HG03135 (cell line): ENCODE results near the gene THAP6.
"Not testable (repeated sequence)": the region's sequence is repeated elsewhere in the genome, so short reads cannot be mapped to it uniquely, and the experiment has no call there.

Source experiments
- ATAC-seq: cut with Tn5 transposase; IDR thresholded peaks from one replicate; pipeline ENCODE4 v1.9.1; 2021; ENCODE audit warnings: mild to moderate bottlenecking, moderate library complexity; ENCODE audit not compliant: unreplicated experiment

THAP6 gene

GRCh38 chr4:75525086-75525485 lies 10.8 kb downstream of the THAP6 start:
- ATAC-seq: no peak

GRCh38 chr4:75525910-75526309 lies 11.6 kb downstream of the THAP6 start:
- ATAC-seq: no peak

DNA sequence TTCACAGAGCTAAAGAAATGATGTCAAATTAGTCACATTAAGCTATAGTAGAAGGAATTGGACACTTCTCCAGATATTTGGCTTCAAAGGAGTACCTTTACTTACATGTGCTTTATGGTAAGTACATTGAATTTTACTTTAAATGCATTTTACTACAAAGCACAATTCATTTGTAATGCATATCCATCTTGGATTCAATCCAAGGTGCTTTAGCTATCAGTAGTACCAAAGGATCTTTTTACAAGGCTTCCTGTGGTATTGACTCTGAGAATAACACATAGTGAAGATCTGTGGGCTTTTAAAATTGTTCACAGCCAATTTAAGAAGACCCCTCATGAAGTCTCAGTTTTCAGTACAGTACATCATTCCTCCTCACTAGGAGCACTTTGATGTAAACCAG lies 13.2 kb downstream of the THAP6 start:
- no peak for ATAC-seq

GRCh38 chr4:75530556-75531322 lies 16.5 kb downstream of the THAP6 start:
- no peak for ATAC-seq

DNA sequence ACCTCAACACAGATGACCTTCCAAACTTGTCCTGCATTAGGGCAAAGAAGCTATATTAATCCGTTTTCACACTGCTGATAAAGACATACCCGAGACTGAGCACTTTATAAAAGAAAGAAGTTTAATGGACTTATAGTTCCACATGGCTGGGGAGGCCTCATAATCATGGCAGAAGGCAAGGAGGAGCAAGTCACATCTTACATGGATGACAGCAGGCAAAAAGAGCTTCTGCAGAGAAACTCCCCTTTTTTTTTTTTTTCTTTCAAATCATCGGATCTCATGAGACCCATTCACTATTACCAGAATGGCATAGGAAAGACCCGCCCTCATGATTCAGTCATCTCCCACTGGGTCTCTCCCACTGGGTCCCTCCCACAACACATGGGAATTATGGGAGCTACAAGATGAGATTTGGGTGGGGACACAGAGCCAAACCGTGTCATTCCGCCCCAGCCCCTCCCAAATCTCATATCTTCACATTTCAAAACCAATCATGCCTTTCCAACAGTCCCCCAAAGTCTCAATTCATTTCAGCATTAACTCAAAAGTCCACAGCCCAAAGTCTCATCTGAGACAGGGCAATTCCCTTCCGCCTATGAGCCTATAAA lies 17.4 kb downstream of the THAP6 start:
- not testable (repeated sequence) for ATAC-seq

GRCh38 chr4:75533339-75533887 lies 19.1 kb downstream of the THAP6 start:
- not testable (repeated sequence) for ATAC-seq

- ATAC-seq: not testable (repeated sequence)
Measured at GRCh38 chr4:75533926-75534325, 19.7 kb downstream of the THAP6 start.

DNA sequence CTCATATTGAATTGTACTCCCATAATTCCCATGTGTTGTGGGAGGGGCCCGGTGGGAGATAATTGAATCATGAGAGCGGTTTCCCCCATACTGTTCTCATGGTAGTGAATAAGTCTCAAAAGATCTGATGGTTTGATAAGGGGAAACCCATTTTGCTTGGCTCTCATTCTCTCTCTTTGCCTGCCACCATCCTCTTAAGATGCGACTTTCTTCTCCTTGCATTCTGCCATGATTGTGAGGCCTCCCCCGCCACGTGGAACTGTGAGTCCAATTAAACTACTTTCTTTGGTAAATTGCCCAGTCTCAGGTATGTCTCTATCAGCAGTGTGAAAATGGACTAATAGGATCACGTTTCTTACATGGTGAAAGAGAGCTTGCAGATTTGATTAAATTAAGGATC lies 23.0 kb downstream of the THAP6 start:
- not testable (repeated sequence) for ATAC-seq

GRCh38 chr4:75542824-75543223 lies 28.6 kb downstream of the THAP6 start:
- no peak for ATAC-seq

DNA sequence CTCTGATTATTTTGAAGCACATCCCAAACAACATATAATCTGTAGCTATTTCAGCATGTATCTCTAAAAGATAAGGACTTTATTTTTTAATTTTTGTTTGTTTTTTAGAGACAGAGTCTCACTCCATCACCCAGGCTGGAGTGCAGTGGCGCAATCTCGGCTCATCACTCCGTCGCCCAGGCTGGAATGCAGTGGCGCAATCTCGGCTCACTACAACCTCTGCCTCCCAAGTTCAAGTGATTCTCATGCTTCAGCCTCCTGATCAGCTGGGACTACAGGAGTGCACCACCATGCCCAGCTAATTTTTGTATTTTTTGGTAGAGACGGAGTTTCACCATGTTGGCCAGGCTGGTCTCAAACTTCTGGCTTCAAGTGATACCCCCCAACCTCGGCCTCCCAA lies 29.9 kb downstream of the THAP6 start:
- ATAC-seq: not testable (repeated sequence)

GRCh38 chr4:75544870-75545269 lies 30.6 kb downstream of the THAP6 start:
- no peak for ATAC-seq

DNA sequence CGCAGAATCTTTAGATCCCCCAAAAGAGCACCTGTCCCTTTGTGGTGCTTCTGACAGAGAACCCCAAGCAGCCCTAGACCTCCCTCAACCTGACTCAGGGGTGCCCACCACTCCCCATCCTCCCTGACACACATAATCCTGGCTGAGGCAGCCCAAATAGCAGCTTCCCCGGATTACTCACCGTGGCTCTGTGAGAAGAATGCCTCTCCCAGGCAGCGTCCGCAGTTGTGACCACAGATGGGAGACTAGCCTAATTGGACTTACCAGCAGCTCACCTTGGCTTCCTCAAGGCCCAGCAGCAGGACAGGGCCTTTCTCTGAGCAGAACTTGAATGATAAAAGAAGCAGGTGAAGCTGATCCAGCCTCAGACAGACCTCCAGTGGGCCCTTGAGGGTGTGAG lies 31.3 kb downstream of the THAP6 start:
- ATAC-seq: no peak

DNA sequence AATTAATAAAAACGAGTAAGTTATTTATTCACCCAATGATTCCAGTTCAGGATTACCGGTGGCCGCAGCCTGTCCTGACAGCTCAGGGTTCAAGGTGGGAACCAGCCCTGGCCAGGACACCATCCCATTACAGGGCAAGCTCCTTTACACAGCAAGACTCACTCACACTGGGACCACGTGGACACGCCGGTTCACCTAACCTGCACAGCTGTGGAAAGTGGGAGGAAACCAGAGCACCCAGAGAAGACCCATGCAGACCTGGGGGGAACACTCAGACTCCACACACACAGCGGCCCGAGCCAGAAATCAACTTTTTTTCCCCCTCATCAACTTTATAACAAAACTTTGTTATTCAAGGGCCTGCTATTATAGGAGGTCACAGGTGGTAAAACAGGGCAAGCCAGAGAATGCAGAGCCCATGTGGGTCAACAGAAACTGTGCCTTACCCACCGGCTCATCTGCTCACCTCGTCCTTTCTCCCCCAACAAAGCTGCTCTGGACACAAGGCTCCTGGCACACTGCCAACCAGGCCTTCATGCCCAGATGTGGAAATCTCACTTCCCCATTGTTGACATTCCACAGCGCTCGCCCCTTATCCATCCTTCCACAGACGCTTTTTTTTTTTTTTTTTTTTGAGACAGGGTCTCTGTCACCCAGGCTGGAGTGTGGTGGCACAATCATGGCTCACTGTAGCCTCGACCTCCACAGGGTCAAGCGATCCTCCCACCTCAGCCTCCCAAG lies 33.5 kb downstream of the THAP6 start:
- ATAC-seq: no peak

DNA sequence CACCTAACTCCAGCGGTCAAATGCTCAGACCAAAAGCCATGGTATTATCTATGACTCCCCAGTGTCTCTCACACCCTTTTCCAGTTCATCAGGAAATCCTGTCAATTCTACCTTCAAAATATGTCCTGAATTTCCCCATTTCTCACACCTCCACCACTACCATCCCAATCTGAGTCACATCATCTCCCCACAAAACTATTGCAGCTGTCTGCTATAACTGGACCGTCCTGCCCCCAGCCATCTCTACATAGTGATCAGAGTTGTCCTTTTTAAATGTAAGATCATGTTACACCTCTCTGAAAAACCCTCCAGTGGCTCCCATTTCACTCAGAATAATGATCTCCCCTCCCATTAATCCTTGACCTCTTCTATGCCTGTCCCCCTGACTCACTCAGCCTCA lies 34.7 kb downstream of the THAP6 start:
- ATAC-seq: no peak

- ATAC-seq: no peak
Measured at GRCh38 chr4:75552452-75552851, 38.2 kb downstream of the THAP6 start.

DNA sequence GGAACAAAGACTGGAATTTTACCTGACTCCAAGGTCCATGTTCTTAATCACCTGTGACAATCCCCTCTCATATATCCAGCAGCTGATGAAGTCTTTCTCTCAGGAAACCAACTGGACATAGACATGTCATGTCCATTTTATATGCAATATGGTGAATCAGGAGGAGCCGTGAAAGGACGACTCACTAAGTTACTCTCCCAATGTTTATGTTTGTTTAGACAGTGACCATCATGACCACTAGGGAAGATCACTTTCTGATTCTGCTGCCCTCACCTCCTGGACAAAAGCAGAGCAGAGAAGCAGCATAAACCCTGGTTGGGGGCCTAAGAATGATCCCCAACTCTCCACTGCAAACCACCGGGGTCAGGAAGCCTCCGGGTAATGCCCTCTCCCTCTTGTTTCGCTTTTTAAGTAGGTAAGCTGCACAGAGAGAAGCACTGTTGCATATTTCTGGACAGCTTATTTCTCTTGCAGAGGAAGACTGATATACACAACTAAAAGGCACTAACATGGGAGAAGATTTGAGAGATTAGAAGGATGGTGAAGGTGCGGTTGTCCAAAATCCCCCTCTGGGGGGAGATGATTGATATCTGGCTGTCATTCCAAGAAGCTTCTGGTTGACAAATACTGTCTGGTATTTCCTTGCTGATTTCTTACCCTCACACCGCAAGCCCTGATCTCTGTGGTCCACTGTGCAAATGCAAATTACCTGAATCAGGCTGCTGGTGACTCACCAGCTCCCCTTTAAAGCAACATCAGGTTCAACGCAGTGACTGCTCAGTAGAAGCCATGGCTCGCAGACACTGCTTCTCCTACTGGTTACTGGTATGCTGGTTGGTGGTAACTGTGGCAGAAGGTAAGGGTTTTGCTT lies 41.3 kb downstream of the THAP6 start, which contains the start of gene ODAPH:
ODAPH (plus strand) TSS at position 773 of the 871 bp plus-strand sequence; CDS start at position 790, 17 bp downstream.
- ATAC-seq: peak; percentile 80

- no peak for ATAC-seq
Measured at GRCh38 chr4:75557696-75558095, 43.4 kb downstream of the THAP6 start.

GRCh38 chr4:75561789-75562188 lies 47.5 kb downstream of the THAP6 start:
- ATAC-seq: no peak

DNA sequence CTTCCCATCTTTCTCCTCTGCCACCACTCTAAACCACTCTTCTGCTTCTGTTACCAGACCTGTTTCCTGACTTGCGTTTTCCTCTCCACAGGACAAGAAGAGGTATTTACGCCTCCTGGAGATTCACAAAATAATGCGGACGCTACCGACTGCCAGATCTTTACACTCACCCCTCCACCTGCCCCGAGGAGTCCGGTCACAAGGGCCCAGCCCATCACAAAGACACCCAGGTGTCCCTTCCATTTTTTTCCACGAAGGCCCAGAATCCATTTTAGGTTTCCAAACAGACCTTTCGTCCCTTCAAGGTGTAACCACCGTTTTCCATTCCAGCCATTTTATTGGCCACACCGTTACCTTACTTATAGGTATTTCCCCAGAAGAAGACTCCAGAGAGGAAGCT lies 49.8 kb downstream of the THAP6 start:
- ATAC-seq: no peak

DNA sequence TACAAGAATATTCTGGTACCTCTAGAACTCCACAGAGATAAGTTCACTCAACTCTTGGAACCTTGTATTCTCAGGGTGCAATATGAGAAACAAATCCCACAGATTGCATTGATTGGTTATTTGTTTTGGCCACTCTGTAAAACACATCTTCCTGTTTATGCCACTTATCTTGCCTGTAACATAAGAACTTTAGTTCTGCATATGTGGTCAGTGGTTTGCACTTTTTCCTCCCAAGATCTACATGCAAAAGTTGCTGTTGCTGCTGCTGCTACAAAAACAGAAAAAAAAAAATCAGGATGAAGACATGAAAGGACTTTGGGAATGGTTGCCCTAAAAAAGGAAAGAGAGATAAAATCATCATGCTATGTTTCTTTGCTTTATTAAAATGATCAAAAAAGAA lies 51.2 kb downstream of the THAP6 start:
- ATAC-seq: no peak

DNA sequence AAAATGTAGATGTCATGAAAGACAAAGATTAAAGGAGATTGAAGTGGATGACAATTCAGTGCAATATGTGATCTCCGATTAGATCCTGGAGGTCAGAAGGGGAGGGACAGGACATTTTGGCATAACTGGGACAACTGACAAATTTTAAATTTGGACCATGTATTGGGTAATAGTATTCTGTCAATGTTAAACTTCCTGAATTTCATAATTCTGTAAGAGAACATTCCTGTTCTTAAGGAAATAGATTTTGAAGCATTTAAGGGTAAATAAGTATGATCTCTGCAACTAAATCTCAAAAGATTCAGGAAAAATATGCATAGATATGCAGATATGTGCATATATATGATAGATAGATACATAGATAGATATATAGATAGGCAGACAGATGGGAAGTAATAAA lies 52.6 kb downstream of the THAP6 start:
- ATAC-seq: no peak
